ENCODE data around the gene MRPL19.

DNA sequence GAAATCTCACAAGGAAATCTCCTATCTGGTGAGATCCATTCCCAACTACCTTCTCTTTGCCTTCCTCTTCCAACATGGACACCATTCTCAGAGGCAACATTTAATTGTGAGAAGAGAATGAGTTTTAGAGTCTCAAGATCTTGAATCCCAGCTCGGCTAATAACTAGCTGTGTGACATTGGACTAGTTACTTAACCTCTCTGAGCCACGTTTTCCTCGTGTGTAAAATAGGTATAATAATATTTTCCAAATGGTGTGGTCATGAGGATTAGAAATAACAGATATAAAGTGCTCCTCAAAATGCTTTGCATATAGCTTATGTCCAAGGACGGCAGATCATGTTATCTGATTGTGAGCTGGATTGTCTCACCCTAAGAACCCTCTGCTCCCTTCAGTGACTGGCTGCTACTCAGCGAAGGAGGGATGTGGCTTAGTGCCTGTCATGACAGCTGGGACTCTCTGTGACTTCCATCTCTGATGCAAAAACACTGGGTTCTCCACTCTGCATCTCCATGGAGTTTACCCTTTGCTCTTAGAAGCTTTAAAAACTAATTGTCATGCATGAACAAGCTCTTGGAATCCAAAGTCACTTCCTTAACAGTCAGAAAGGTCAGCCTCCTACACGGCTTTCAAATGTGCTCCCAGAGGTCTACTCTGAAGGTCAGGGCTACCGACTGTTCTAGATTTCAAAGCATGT lies 38.4 kb upstream of the MRPL19 start:
- TF ChIP-seq YY1 (IDR thresholded peaks at IDR 0.05; ENCODE audit: insufficient read depth, insufficient read length): no peak
- no peak for TF ChIP-seq SUZ12 (IDR thresholded peaks at IDR 0.05; ENCODE audit: extremely low read depth, insufficient read depth, insufficient read length)

Measured in NT2/D1 (cell line).